Left ventricle myocardium inferior (tissue), 1 donor: ENCODE results near the gene GNPDA1. TPM values are rescaled to one million over a fixed set of nuclear protein-coding genes. Genes with fewer than 3 reads are reported as not detected.

Experiments
- DNase-seq: peaks from one replicate; pipeline ENCODE4 v3.0.0-alpha.2; 2020
- H3K27ac ChIP-seq: fragments of 200-600 bp; replicated peaks from 2 replicates; pipeline ENCODE4 v1.8.0; 2021
- H3K27me3 ChIP-seq: fragments of 200-600 bp; 2 replicates; pipeline ENCODE4 v1.8.0; 2021; ENCODE audit warnings: low read depth
- H3K36me3 ChIP-seq: fragments of 200-600 bp; 2 replicates; pipeline ENCODE4 v1.8.0; 2021
- H3K4me1 ChIP-seq: fragments of 200-600 bp; 2 replicates; pipeline ENCODE4 v1.8.0; 2021
- H3K4me3 ChIP-seq: fragments of 200-600 bp; 2 replicates; pipeline ENCODE4 v1.8.0; 2021; ENCODE audit warnings: mild to moderate bottlenecking, moderate library complexity
- H3K9me3 ChIP-seq: fragments of 200-600 bp; replicated peaks from 2 replicates; pipeline ENCODE4 v1.8.0; 2021
- intact Hi-C: fragments of 100-400 bp; cut with micrococcal nuclease; formaldehyde crosslinking; loops from one replicate; pipeline ENCODE4 v1.11.0; 2022
- total RNA-seq: library from RNA; stranded (reverse); fragmentation: NEBNext Ultra II Directional; extraction: Animal tissue kit (Norgen Biotek cat#: 25700); gene quantifications from one replicate; pipeline ENCODE4 v1.2.1, GENCODE V29; 2021
- TF ChIP-seq, protein P1 (sequence below): fragments of 200-600 bp; IDR thresholded peaks from 2 replicates; pipeline ENCODE4 v1.8.0; 2021; ENCODE audit warnings: antibody characterized with exemption, mild to moderate bottlenecking, borderline replicate concordance
- donor health status: DM: no; HTN: yes; CAD: no; lungs with severe emphysema.

Gene GNPDA1
- total RNA-seq, 1 donor from 2014 or later: 24.3 TPM

DNA sequence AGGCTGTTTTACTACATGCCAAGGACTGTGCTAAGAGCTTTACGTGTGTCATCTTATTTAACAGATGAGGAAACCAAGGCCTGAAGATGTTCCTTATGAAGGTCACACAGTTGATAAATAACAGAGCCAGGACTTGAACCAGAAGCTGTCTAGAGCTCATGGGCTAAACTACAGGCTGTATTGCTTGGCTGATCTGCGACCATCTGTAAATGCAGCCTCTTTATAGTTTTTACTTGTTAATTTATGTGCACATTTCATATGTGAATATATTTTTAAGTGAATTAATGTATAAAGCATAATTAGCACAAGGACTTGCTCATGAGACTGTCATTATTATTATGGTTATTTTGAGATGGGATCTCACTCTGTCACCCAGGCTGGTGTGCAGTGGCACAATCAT lies 19.3 kb upstream of the GNPDA1 start:
- Histone ChIP-seq H3K36me3 (no peaks in the 10 kb centered on the region), H3K9me3 (no peaks in the 10 kb centered on the region), H3K27me3 (no peaks in the 10 kb centered on the region), H3K27ac (no peak overlapping the region), H3K4me3 (no peak overlapping the region), H3K4me1 (no peaks in the 10 kb centered on the region)
- DNase-seq: no peak
- TF ChIP-seq, protein P1, sequence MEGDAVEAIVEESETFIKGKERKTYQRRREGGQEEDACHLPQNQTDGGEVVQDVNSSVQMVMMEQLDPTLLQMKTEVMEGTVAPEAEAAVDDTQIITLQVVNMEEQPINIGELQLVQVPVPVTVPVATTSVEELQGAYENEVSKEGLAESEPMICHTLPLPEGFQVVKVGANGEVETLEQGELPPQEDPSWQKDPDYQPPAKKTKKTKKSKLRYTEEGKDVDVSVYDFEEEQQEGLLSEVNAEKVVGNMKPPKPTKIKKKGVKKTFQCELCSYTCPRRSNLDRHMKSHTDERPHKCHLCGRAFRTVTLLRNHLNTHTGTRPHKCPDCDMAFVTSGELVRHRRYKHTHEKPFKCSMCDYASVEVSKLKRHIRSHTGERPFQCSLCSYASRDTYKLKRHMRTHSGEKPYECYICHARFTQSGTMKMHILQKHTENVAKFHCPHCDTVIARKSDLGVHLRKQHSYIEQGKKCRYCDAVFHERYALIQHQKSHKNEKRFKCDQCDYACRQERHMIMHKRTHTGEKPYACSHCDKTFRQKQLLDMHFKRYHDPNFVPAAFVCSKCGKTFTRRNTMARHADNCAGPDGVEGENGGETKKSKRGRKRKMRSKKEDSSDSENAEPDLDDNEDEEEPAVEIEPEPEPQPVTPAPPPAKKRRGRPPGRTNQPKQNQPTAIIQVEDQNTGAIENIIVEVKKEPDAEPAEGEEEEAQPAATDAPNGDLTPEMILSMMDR: no peak
- intact Hi-C loops: no loop called here

DNA sequence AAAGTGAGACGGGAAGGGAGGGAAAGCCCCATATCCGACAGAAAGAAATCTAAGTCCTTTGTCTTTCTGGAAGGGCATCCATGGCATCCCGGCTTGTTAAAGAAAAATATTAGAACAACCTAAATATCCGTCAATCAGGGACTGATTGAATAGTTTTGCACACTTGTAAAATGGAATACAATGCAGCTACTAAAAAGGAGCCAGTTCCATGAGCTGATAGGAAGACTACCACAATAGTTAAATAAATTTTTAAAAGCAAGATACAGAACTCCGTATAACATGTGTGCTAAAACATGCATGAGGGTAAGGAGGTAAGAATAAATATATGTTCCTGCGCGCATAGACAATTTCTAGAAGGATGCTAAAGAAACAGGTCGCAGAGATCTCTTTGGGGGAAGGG lies 12.8 kb upstream of the GNPDA1 start:
- Histone ChIP-seq H3K36me3 (no peaks in the 10 kb centered on the region), H3K27me3 (no peaks in the 10 kb centered on the region), H3K27ac (peak overlapping the region; percentile 91), H3K4me3 (peak overlapping the region; percentile 69), H3K4me1 (peaks cover 10% of the 10 kb centered on the region), H3K9me3 (peaks cover 2% of the 10 kb centered on the region)
- intact Hi-C loops: no loop called here
- TF ChIP-seq, protein P1: no peak
- DNase-seq: no peak

DNA sequence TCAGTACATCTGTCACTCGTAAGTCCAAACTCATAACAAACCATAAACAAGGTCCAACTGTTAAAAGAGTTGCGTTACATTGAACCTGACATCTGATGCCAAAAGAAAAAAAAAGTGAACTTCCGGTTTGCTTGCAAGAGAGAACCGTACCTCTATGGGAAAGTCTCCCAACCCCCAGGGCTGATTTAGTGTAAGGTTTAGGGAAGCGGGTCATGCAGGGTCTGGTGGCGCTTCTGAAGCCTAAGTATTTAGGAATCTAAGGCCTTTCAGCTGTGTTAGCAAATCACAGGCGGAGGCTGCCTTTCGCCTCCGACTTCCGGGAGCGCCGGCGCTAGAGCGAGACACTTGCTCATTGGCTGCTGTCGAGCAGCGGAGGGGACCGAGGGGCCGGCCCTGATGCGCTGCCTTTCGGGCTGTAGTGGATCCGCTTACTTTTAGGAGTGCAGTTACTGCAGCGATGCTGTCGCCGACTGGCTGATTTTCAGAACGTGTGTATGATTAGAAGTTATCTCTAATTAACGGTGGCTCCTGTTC lies 12.0 kb upstream of the GNPDA1 start:
- Histone ChIP-seq H3K36me3 (no peaks in the 10 kb centered on the region), H3K4me1 (peaks cover 10% of the 10 kb centered on the region), H3K4me3 (peak overlapping the region; percentile 69), H3K27me3 (no peaks in the 10 kb centered on the region), H3K9me3 (peaks cover 8% of the 10 kb centered on the region), H3K27ac (peak overlapping the region; percentile 91)
- DNase-seq: peak; percentile 88
- intact Hi-C loops: no loop called here
- TF ChIP-seq, protein P1: no peak

DNA sequence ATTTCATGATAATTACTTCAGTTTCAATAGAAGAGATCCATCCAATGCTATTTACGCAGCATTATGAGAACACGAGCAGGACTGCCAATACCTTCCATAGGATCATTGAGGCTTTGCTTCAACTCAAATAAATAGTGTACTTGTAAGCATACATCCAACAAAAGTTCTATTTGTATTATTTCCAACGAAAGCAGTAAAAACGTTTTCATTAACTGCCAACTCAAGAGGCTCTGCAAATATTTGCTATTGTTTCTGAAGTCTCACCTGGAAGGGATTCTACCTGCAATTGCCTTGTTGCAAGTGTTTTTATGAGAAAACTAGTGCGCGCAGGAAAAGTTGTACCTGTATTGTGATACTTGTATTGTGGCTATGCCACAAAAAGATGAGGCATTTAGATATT lies 11.0 kb upstream of the GNPDA1 start:
- H3K36me3 ChIP-seq: no peaks in the 10 kb centered on the region
- no peak for DNase-seq
- peaks cover 10% of the 10 kb centered on the region for H3K4me1 ChIP-seq
- TF ChIP-seq, protein P1: no peak
- no peak overlapping the region for H3K27ac ChIP-seq
- peaks cover 8% of the 10 kb centered on the region for H3K9me3 ChIP-seq
- H3K4me3 ChIP-seq: no peak overlapping the region
- H3K27me3 ChIP-seq: no peaks in the 10 kb centered on the region
- intact Hi-C loops: no loop called here

DNA sequence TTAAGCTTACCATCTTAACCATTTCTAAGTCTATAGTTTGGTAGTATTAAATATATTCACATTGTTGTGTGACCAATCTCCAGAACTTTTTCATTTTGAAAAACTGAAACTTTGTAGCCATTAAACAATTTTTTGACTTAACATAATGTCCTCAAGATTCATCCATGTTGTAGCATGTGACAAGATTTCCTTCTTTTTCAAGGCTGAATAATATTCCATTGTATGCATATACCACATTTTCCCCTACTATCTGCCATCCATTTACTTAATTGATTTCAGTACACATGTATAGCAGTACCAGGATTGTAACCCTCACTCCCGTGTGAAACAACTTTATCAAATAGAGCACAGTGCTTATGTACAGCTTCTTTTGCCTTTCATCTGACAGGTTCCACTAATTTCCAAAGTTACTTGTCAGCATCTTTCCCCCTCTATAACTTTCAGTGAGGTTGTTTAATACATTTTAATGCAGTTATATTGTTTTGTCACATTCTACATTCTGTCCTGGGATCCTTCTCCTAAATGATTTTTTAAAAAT lies 7.4 kb upstream of the GNPDA1 start:
- Histone ChIP-seq H3K27me3 (no peaks in the 10 kb centered on the region), H3K4me1 (peaks cover 13% of the 10 kb centered on the region), H3K36me3 (no peaks in the 10 kb centered on the region), H3K4me3 (no peak overlapping the region), H3K27ac (no peak overlapping the region), H3K9me3 (peaks cover 8% of the 10 kb centered on the region)
- TF ChIP-seq, protein P1: no peak
- DNase-seq: no peak
- intact Hi-C loops: no loop called here
